Measurements from ENCODE around the gene FBLN1.
"Not testable (repeated sequence)": the region's sequence is repeated elsewhere in the genome, so short reads cannot be mapped to it uniquely, and the experiment has no call there.

The FBLN1 gene

GRCh38 chr22:45477366-45478107 is 25.1 kb upstream of the FBLN1 start:
- DNase-seq: no peak

- DNase-seq: no peak
These were observed 24.4 kb upstream of the FBLN1 start for GRCh38 chr22:45478108-45478771.

GRCh38 chr22:45480717-45481116 is 22.0 kb upstream of the FBLN1 start:
- no peak for DNase-seq

- no peak for DNase-seq
These were observed 21.0 kb upstream of the FBLN1 start for GRCh38 chr22:45481661-45482060.

GRCh38 chr22:45482169-45482568 is 20.5 kb upstream of the FBLN1 start:
- no peak for DNase-seq

- no peak for DNase-seq
These were observed 19.4 kb upstream of the FBLN1 start for GRCh38 chr22:45483319-45483718.

GRCh38 chr22:45483918-45484499 is 18.7 kb upstream of the FBLN1 start:
- DNase-seq: no peak

GRCh38 chr22:45484742-45485141 is 17.9 kb upstream of the FBLN1 start:
- no peak for DNase-seq

- DNase-seq: no peak
These were observed 17.4 kb upstream of the FBLN1 start for GRCh38 chr22:45485261-45485660.

- DNase-seq: no peak
These were observed 13.8 kb upstream of the FBLN1 start for GRCh38 chr22:45488764-45489370.

GRCh38 chr22:45490836-45491235 is 11.8 kb upstream of the FBLN1 start:
- DNase-seq: no peak

- no peak for DNase-seq
These were observed 10.8 kb upstream of the FBLN1 start for GRCh38 chr22:45491841-45492240.

- DNase-seq: no peak
These were observed 9.4 kb upstream of the FBLN1 start for GRCh38 chr22:45493286-45493771.

GRCh38 chr22:45494306-45494705 is 8.4 kb upstream of the FBLN1 start:
- DNase-seq: not testable (repeated sequence)

- DNase-seq: not testable (repeated sequence)
These were observed 7.1 kb upstream of the FBLN1 start for GRCh38 chr22:45495616-45496015.

GRCh38 chr22:45496451-45496941 is 6.2 kb upstream of the FBLN1 start:
- no peak for DNase-seq

- DNase-seq: no peak
These were observed 5.1 kb upstream of the FBLN1 start for GRCh38 chr22:45497351-45498145.

- no peak for DNase-seq
These were observed 2.9 kb upstream of the FBLN1 start for GRCh38 chr22:45499746-45500145.

- no peak for DNase-seq
These were observed 550 bp downstream of the FBLN1 start for GRCh38 chr22:45503050-45503815.

- DNase-seq: no peak
These were observed 1.2 kb downstream of the FBLN1 start for GRCh38 chr22:45503816-45504372.
